Stimulated activated CD4-positive, alpha-beta T cell treated with anti-CD3 and anti-CD28 coated beads, Interleukin-4, amount 100 ng/mL, for 1 hour (primary cell): ENCODE results near the gene F7.
"Not testable (repeated sequence)": the region's sequence is repeated elsewhere in the genome, so short reads cannot be mapped to it uniquely, and the experiment has no call there.

Source experiments
- DNase-seq: peaks from one replicate; pipeline ENCODE4 v3.0.0-alpha.2; 2020

F7 gene

GRCh38 chr13:113157206-113157928 lies 51.8 kb downstream of the F7 start:
- DNase-seq, result no peak

- DNase-seq, result no peak
These were observed 52.5 kb downstream of the F7 start, which contains the start of gene PROZ for GRCh38 chr13:113157929-113158747. TSS of gene PROZ (plus strand) at chr13:113158648. CDS start at chr13:113158661, 13 bp downstream.

- no peak for DNase-seq
These were observed 53.4 kb downstream of the F7 start for GRCh38 chr13:113158946-113159345.

- DNase-seq, result no peak
These were observed 54.1 kb downstream of the F7 start for GRCh38 chr13:113159701-113160100.

- DNase-seq, result no peak
These were observed 55.4 kb downstream of the F7 start for GRCh38 chr13:113160983-113161382.

- no peak for DNase-seq
These were observed 55.8 kb downstream of the F7 start for GRCh38 chr13:113161433-113161832.

GRCh38 chr13:113161975-113162374 lies 56.4 kb downstream of the F7 start:
- not testable (repeated sequence) for DNase-seq

- DNase-seq, result no peak
These were observed 57.4 kb downstream of the F7 start for GRCh38 chr13:113162783-113163685.

GRCh38 chr13:113164492-113164891 lies 58.9 kb downstream of the F7 start:
- no peak for DNase-seq

- DNase-seq, result no peak
These were observed 60.7 kb downstream of the F7 start for GRCh38 chr13:113166266-113166665.

- no peak for DNase-seq
These were observed 61.1 kb downstream of the F7 start for GRCh38 chr13:113166681-113167080.

GRCh38 chr13:113167155-113167554 lies 61.6 kb downstream of the F7 start:
- no peak for DNase-seq

GRCh38 chr13:113167575-113167974 lies 62.0 kb downstream of the F7 start:
- no peak for DNase-seq

- no peak for DNase-seq
These were observed 62.6 kb downstream of the F7 start for GRCh38 chr13:113168211-113168610.

- no peak for DNase-seq
These were observed 64.0 kb downstream of the F7 start for GRCh38 chr13:113169277-113170272.
